Panc1 (cell line): ENCODE results near the gene PHTF1. TPM values are rescaled to one million over a fixed set of nuclear protein-coding genes. Genes with fewer than 3 reads are reported as not detected.

Source experiments
- ATAC-seq: fragments of 200-7000 bp; cut with Tn5 transposase; 2 replicates; pipeline ENCODE4 v1.9.1; 2020; ENCODE audit warnings: mild to moderate bottlenecking, moderate library complexity
- BruUV-seq: library from RNA; stranded (reverse); fragments of 400-500 nt; replicated peaks from 2 replicates; lab custom pipeline; 2021; lab: Mats Ljungman, UMichigan
- CTCF ChIA-PET: fragments of 300-600 bp; sonication (Branson Sonifier 250); formaldehyde crosslinking; loops from one replicate; lab custom pipeline; 2022; ENCODE audit warnings: antibody characterized with exemption; lab: Charles Lee
- POLR2A ChIA-PET: fragments of 300-600 bp; sonication (Branson Sonifier 250); formaldehyde crosslinking; loops from one replicate; lab custom pipeline; 2022; ENCODE audit warnings: antibody characterized with exemption; lab: Charles Lee
- DNase-seq: peaks from one replicate; pipeline ENCODE4 v3.0.0-alpha.2; 2010; ENCODE audit warnings: low read depth, low spot score
- H3K27ac ChIP-seq: 2 replicates; pipeline ENCODE4 v1.5.1; 2011; ENCODE audit warnings: mild to moderate bottlenecking, low read length, inconsistent platforms
- H3K27me3 ChIP-seq: fragments of 200-500 bp; sonication (Bioruptor generic); 2 replicates; pipeline ENCODE4 v1.6.0; 2014; ENCODE audit warnings: low read length, inconsistent platforms; ENCODE audit not compliant: control insufficient read depth, insufficient read depth
- H3K36me3 ChIP-seq: fragments of 200-500 bp; sonication (Bioruptor generic); 2 replicates; pipeline ENCODE4 v1.5.1; 2014; ENCODE audit warnings: inconsistent platforms, mild to moderate bottlenecking, low read length, moderate library complexity; ENCODE audit not compliant: control insufficient read depth, insufficient read depth
- H3K4me1 ChIP-seq: 2 replicates; pipeline ENCODE4 v1.5.1; 2011; ENCODE audit warnings: inconsistent platforms, mild to moderate bottlenecking, low read length, moderate library complexity; ENCODE audit not compliant: control insufficient read depth, insufficient read depth
- H3K4me3 ChIP-seq, 2 experiments: 2 replicates each; pipeline ENCODE4 v1.5.1; 2011 to 2012; ENCODE audit warnings: low read depth in 2 of 2, low read length in 2 of 2, mild to moderate bottlenecking in 2 of 2, inconsistent platforms in 1 of 2, moderate library complexity in 1 of 2
- H3K9me3 ChIP-seq: fragments of 200-500 bp; sonication (Bioruptor generic); 2 replicates; pipeline ENCODE4 v1.5.1; 2014; ENCODE audit warnings: low read depth, mild to moderate bottlenecking, inconsistent platforms, low read length, moderate library complexity; ENCODE audit not compliant: control insufficient read depth, insufficient read depth
- CTCF ChIP-seq: fragments of 450-650 bp; IDR thresholded peaks from 2 replicates; pipeline ENCODE4 v1.5.1; 2017; ENCODE audit warnings: mild to moderate bottlenecking
- POLR2AphosphoS5 ChIP-seq: IDR thresholded peaks from 2 replicates; pipeline ENCODE4 v1.6.1; 2012; ENCODE audit warnings: mild to moderate bottlenecking, low read depth, low read length, moderate library complexity
- SIN3A ChIP-seq: IDR thresholded peaks from 2 replicates; pipeline ENCODE4 v1.6.1; 2012; ENCODE audit warnings: low read depth, mild to moderate bottlenecking, low read length, moderate library complexity, borderline replicate concordance; ENCODE audit not compliant: insufficient read depth
- TCF7L2 ChIP-seq: IDR thresholded peaks from 2 replicates; pipeline ENCODE4 v1.6.1; 2011; ENCODE audit warnings: mild to moderate bottlenecking, low read depth, low read length, inconsistent platforms
- in situ Hi-C: cut with HindIII; loops from 2 replicates; pipeline ENCODE4 v1.10.0; 2016; ENCODE audit warnings: low sequenced_read_pairs, low pct_unique_long_range_greater_than_20kb
- intact Hi-C: fragments of 100-400 bp; cut with micrococcal nuclease; formaldehyde crosslinking; loops from one replicate; pipeline ENCODE4 v1.10.0; 2022; ENCODE audit not compliant: unreplicated experiment
- total RNA-seq: library from RNA; stranded (reverse); gene quantifications from one replicate; pipeline ENCODE4 v1.2.1, GENCODE V29; 2021; ENCODE audit not compliant: unreplicated experiment
- TF ChIP-seq, protein P1 (sequence below), 2 experiments: IDR thresholded peaks; 2 replicates each; pipeline ENCODE4 v1.6.1; 2011 to 2012; ENCODE audit warnings: low read depth in 2 of 2, control low read depth in 1 of 2, low read length in 1 of 2, mild to moderate bottlenecking in 1 of 2, moderate library complexity in 1 of 2; ENCODE audit not compliant: insufficient read depth in 1 of 2

Gene PHTF1
- total RNA-seq, 1 experiment from 2014 or later, result 32.0 TPM

- Histone ChIP-seq H3K27ac (no peak overlapping the region), H3K36me3 (peaks cover 5% of the 10 kb centered on the region), H3K27me3 (no peaks in the 10 kb centered on the region), H3K9me3 (no peaks in the 10 kb centered on the region), H3K4me1 (no peaks in the 10 kb centered on the region), H3K4me3 (no peak overlapping the region)
- no TSS peak for BruUV-seq
- ATAC-seq, result no peak
- DNase-seq, result no peak
- TF ChIP-seq TCF7L2 (no peak), CTCF (no peak), POLR2AphosphoS5 (no peak), SIN3A (no peak)
- TF ChIP-seq, protein P1, sequence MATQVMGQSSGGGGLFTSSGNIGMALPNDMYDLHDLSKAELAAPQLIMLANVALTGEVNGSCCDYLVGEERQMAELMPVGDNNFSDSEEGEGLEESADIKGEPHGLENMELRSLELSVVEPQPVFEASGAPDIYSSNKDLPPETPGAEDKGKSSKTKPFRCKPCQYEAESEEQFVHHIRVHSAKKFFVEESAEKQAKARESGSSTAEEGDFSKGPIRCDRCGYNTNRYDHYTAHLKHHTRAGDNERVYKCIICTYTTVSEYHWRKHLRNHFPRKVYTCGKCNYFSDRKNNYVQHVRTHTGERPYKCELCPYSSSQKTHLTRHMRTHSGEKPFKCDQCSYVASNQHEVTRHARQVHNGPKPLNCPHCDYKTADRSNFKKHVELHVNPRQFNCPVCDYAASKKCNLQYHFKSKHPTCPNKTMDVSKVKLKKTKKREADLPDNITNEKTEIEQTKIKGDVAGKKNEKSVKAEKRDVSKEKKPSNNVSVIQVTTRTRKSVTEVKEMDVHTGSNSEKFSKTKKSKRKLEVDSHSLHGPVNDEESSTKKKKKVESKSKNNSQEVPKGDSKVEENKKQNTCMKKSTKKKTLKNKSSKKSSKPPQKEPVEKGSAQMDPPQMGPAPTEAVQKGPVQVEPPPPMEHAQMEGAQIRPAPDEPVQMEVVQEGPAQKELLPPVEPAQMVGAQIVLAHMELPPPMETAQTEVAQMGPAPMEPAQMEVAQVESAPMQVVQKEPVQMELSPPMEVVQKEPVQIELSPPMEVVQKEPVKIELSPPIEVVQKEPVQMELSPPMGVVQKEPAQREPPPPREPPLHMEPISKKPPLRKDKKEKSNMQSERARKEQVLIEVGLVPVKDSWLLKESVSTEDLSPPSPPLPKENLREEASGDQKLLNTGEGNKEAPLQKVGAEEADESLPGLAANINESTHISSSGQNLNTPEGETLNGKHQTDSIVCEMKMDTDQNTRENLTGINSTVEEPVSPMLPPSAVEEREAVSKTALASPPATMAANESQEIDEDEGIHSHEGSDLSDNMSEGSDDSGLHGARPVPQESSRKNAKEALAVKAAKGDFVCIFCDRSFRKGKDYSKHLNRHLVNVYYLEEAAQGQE (IDR thresholded peaks at IDR 0.05; ENCODE audit: insufficient read depth in 1 of 2, low read depth in 2 of 2, low read length in 1 of 2), result no peak
- ChIA-PET CTCF (no interaction called here), POLR2A (no interaction called here)
- in situ Hi-C loops (no loop called here), intact Hi-C loops (no loop called here)
Observed at GRCh38 chr1:113792471-113792870, 33.2 kb upstream of the PHTF1 start.

- no peak overlapping the region for H3K4me3 ChIP-seq
- in situ Hi-C loops (no loop called here), intact Hi-C loops (no loop called here)
- no peaks in the 10 kb centered on the region for H3K9me3 ChIP-seq
- CTCF ChIA-PET, result no interaction called here
- no peaks in the 10 kb centered on the region for H3K27me3 ChIP-seq
- no peaks in the 10 kb centered on the region for H3K4me1 ChIP-seq
- H3K27ac ChIP-seq, result no peak overlapping the region
- no peak for DNase-seq
- H3K36me3 ChIP-seq, result no peaks in the 10 kb centered on the region
- TF ChIP-seq TCF7L2 (no peak), POLR2AphosphoS5 (no peak), SIN3A (no peak), CTCF (no peak)
- TF ChIP-seq, protein P1 (IDR thresholded peaks at IDR 0.05; ENCODE audit: insufficient read depth in 1 of 2, low read depth in 2 of 2, low read length in 1 of 2), result no peak
- no TSS peak for BruUV-seq
- no peak for ATAC-seq
- POLR2A ChIA-PET, result no interaction called here
Observed at GRCh38 chr1:113788802-113789201, 29.5 kb upstream of the PHTF1 start.
